ENCODE measurements around the gene ZNF883.

- no peak for TF ChIP-seq GATA3 (IDR thresholded peaks at IDR 0.05; ENCODE audit: low read depth, low read length)
- TF ChIP-seq GATA2 (IDR thresholded peaks at IDR 0.05; ENCODE audit: low read depth, low read length): no peak
These were observed 40.6 kb downstream of the ZNF883 start for GRCh38 chr9:112971415-112971814.

Measured in SH-SY5Y (cell line).